Activated CD4-positive, alpha-beta T cell treated with anti-CD3 and anti-CD28 coated beads for 48 hours (primary cell): ENCODE results near the gene MAGEF1.

Experiments
- DNase-seq: peaks from one replicate; pipeline ENCODE4 v3.0.0-alpha.2; 2020

The MAGEF1 gene

DNA sequence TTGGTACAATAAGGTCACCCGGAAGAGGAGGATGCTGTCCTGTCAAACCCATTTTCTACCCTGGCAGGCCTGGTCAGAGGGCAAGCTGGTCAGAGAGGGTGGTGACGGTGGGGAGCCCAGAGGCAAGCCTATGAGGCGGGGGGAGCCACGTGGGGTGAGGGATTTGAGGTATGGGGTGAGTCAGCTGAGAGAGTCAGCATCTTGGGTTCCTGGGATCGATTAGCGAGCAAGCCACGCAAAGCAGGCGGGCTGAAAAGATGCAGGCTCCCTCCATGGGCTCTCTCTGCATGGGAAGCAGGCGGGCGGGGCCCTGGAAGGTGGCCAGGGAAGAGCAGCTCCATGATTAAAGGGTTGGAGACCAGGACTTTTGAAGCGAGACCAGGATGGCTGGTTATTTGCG is 48.1 kb downstream of the MAGEF1 start:
- DNase-seq, result no peak

DNA sequence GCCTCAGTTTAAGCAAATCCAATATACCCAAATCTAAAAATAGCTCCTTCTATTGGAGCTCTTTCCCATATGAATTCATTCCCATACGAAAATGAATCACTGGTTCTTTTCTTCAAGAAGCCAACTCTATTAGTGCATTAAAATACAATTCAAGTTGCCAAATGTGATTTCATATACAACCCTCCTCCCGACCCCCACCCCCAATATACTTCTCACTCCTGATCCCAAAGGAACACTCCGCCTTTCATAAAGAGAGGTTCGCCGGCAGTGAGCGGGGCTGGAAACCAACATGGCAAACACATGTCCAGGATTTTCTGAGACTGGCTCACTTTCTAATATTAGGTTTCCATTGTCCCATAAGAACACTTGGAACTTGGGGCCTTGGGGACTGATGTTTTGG is 48.5 kb downstream of the MAGEF1 start:
- no peak for DNase-seq

DNA sequence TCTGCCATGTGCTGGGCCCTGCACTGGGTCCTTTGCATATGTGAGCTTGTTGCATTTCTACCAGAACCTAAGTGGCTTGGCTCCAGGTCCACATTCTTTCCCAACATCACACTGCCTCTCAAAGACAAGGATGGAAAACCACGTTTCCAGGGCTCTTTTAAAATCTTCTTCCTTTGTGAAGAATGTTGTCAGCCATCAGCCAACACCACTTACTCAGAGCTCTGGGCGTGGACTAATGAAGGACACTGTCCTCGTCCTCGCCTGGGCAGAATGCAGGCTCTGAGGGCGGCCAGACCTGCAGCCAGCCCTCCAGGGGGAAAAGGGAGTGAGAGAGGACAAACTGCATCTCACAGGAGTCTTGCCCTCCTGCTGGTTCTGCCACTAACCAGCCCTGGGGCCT is 49.7 kb downstream of the MAGEF1 start:
- DNase-seq, result no peak

DNA sequence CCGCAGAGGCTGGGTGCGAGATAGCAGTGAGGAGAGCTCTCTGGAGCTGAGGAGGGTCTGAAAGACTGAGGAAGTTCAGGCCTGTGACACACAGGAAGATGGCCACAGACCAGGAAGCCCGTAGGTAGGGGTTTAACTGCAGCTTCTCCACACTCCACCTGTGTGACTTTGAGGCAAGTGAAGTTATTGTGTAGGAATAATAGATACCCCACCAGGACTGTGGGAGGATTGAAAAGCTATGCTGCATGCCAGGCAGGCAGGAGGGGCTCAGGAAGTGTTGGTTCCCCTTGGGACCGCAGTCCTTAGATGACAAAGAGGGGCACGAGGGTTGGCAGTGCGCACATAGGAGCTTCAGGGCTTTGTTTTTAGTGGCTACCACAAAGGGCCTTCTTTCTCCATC is 50.9 kb downstream of the MAGEF1 start:
- no peak for DNase-seq
